ENCODE measurements around the gene RASEF.
"Not testable (repeated sequence)": the region's sequence is repeated elsewhere in the genome, so short reads cannot be mapped to it uniquely, and the experiment has no call there.

Gene RASEF

DNA sequence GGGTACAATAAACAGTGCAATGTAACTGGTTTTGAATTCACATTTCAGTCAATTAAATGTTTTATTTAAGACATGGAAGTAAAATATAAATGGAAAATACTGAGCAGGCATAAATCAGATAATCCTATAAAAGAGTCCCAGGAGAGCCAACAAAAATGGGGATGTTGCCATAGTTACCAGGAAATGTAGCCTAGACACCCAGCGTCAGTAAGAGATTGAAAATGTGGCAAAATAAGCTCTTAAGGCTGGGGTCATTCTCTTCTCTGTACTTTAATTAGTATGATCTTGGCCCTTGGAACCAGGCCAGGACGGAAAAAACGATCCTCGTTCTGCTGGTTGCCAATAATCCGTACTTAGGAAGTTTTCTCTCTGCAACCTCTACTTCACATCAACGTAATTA is 18.9 kb upstream of the RASEF start:
- Histone ChIP-seq H3K4me2 (ENCODE audit: insufficient read depth, low read length) (no peak overlapping the region), H3K27ac (ENCODE audit: low read length) (no peak overlapping the region), H3K79me2 (ENCODE audit: insufficient read depth, low read length) (no peaks in the 10 kb centered on the region), H2AFZ (ENCODE audit: low read depth, low read length) (no peak overlapping the region), H4K20me1 (ENCODE audit: insufficient read depth, low read length) (no peaks in the 10 kb centered on the region), H3K36me3 (ENCODE audit: insufficient read depth, low read length) (no peaks in the 10 kb centered on the region), H3K4me3 (ENCODE audit: low read depth in 1 of 2, low read length in 2 of 2) (no peak overlapping the region), H3K9ac (ENCODE audit: low read depth, low read length) (no peak overlapping the region), H3K27me3 (ENCODE audit: insufficient read depth, low read length, poor library complexity) (no peaks in the 10 kb centered on the region), H3K9me3 (ENCODE audit: insufficient read depth, low read length, severe bottlenecking) (no peaks in the 10 kb centered on the region), H3K4me1 (ENCODE audit: insufficient read depth, low read length) (no peaks in the 10 kb centered on the region)
- DNase-seq (no peak), ATAC-seq (ENCODE audit: insufficient read depth, low read depth) (no peak)
- TF ChIP-seq EZH2 (IDR thresholded peaks at IDR 0.05; ENCODE audit: borderline replicate concordance, low read depth, low read length, severe bottlenecking) = no peak
- TF ChIP-seq, protein P1, sequence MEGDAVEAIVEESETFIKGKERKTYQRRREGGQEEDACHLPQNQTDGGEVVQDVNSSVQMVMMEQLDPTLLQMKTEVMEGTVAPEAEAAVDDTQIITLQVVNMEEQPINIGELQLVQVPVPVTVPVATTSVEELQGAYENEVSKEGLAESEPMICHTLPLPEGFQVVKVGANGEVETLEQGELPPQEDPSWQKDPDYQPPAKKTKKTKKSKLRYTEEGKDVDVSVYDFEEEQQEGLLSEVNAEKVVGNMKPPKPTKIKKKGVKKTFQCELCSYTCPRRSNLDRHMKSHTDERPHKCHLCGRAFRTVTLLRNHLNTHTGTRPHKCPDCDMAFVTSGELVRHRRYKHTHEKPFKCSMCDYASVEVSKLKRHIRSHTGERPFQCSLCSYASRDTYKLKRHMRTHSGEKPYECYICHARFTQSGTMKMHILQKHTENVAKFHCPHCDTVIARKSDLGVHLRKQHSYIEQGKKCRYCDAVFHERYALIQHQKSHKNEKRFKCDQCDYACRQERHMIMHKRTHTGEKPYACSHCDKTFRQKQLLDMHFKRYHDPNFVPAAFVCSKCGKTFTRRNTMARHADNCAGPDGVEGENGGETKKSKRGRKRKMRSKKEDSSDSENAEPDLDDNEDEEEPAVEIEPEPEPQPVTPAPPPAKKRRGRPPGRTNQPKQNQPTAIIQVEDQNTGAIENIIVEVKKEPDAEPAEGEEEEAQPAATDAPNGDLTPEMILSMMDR (IDR thresholded peaks at IDR 0.05; ENCODE audit: borderline replicate concordance, extremely low read depth, low read length, poor library complexity, severe bottlenecking) = no peak

DNA sequence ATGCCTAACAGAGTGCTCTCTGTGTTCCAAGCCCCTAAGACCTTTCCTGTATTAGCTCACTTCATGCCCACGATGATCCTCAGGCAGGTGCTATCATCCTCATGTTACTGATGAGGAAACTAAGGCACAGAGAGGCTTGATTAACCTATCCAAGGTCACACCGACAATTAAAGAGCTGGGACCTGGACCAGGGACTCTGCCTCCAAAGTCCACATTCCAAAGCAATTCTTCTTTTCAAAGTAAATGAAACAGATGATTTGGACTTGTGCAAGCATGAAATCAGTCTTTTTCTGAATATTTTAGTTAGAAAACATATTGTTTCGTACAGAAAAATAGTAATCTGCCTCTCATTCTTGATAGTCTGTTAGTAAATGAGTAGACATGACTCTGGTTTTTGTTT is 18.1 kb upstream of the RASEF start:
- H3K9ac ChIP-seq (ENCODE audit: low read depth, low read length) = no peak overlapping the region
- no peaks in the 10 kb centered on the region for H4K20me1 ChIP-seq (ENCODE audit: insufficient read depth, low read length)
- DNase-seq = no peak
- H3K4me3 ChIP-seq (ENCODE audit: low read depth in 1 of 2, low read length in 2 of 2) = no peak overlapping the region
- no peak overlapping the region for H3K27ac ChIP-seq (ENCODE audit: low read length)
- TF ChIP-seq, protein P1 (IDR thresholded peaks at IDR 0.05; ENCODE audit: borderline replicate concordance, extremely low read depth, low read length, poor library complexity, severe bottlenecking) = no peak
- TF ChIP-seq EZH2 (IDR thresholded peaks at IDR 0.05; ENCODE audit: borderline replicate concordance, low read depth, low read length, severe bottlenecking) = no peak
- no peaks in the 10 kb centered on the region for H3K27me3 ChIP-seq (ENCODE audit: insufficient read depth, low read length, poor library complexity)
- H3K36me3 ChIP-seq (ENCODE audit: insufficient read depth, low read length) = no peaks in the 10 kb centered on the region
- H3K9me3 ChIP-seq (ENCODE audit: insufficient read depth, low read length, severe bottlenecking) = no peaks in the 10 kb centered on the region
- ATAC-seq (ENCODE audit: insufficient read depth, low read depth) = no peak
- H3K79me2 ChIP-seq (ENCODE audit: insufficient read depth, low read length) = no peaks in the 10 kb centered on the region
- no peak overlapping the region for H3K4me2 ChIP-seq (ENCODE audit: insufficient read depth, low read length)
- H3K4me1 ChIP-seq (ENCODE audit: insufficient read depth, low read length) = no peaks in the 10 kb centered on the region
- H2AFZ ChIP-seq (ENCODE audit: low read depth, low read length) = no peak overlapping the region

DNA sequence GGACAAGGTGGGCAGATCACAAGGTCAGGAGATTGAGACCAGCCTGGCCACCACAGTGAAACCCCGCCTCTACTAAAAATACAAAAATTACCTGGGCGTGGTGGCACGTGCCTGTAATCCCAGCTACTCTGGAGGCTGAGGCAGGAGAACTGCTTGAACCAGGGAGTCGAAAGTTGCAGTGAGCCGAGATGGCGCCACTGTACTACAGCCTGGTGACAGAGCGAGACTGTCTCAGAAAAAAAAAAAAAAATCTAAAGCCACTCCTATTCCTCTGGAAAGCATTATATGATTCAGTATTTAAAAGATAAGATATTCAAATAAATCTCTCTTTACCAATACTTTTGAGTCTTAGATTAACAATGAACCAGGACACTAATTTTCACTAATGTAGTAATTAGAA is 13.0 kb upstream of the RASEF start:
- not testable (repeated sequence) for H3K4me1 ChIP-seq (ENCODE audit: insufficient read depth, low read length); DNase-seq; H3K4me3 ChIP-seq (ENCODE audit: low read depth in 1 of 2, low read length in 2 of 2); H3K36me3 ChIP-seq (ENCODE audit: insufficient read depth, low read length); H3K79me2 ChIP-seq (ENCODE audit: insufficient read depth, low read length); H3K27me3 ChIP-seq (ENCODE audit: insufficient read depth, low read length, poor library complexity); H3K4me2 ChIP-seq (ENCODE audit: insufficient read depth, low read length); H3K27ac ChIP-seq (ENCODE audit: low read length); H4K20me1 ChIP-seq (ENCODE audit: insufficient read depth, low read length); H3K9ac ChIP-seq (ENCODE audit: low read depth, low read length); H2AFZ ChIP-seq (ENCODE audit: low read depth, low read length); ATAC-seq (ENCODE audit: insufficient read depth, low read depth); H3K9me3 ChIP-seq (ENCODE audit: insufficient read depth, low read length, severe bottlenecking)

DNA sequence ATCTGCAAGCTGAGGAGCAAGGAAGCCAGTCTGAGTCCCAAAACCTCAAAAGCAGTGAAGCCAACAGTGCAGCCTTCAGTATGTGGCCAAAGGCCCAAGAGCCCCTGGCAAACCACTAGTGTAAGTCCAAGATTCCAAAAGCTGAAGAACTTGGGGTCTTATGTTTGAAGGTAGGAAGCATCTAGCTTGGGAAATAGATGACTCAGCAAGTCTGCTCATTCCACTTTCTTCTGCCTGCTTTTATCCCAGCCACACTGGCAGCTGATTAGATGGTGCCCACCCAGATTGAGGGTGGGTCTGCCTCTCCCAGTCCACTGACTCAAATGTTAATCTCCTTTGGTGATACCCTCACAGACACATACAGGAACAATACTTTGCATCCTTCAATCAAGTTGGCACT is 9.6 kb upstream of the RASEF start:
- H3K79me2 ChIP-seq (ENCODE audit: insufficient read depth, low read length); H4K20me1 ChIP-seq (ENCODE audit: insufficient read depth, low read length); H3K4me3 ChIP-seq (ENCODE audit: low read depth in 1 of 2, low read length in 2 of 2); H3K9ac ChIP-seq (ENCODE audit: low read depth, low read length); H2AFZ ChIP-seq (ENCODE audit: low read depth, low read length); H3K36me3 ChIP-seq (ENCODE audit: insufficient read depth, low read length); H3K27me3 ChIP-seq (ENCODE audit: insufficient read depth, low read length, poor library complexity); H3K4me2 ChIP-seq (ENCODE audit: insufficient read depth, low read length); DNase-seq; ATAC-seq (ENCODE audit: insufficient read depth, low read depth); H3K4me1 ChIP-seq (ENCODE audit: insufficient read depth, low read length); H3K27ac ChIP-seq (ENCODE audit: low read length); H3K9me3 ChIP-seq (ENCODE audit: insufficient read depth, low read length, severe bottlenecking): not testable (repeated sequence)
